Gastroesophageal sphincter (tissue), 2 donors: ENCODE measurements around the gene FOXQ1.

Source experiments
- EP300 ChIP-seq: sonication (generic); formaldehyde crosslinking; IDR thresholded peaks from one replicate; pipeline ENCODE4 v1.6.1; 2017; ENCODE audit warnings: antibody characterized with exemption, mild to moderate bottlenecking
- POLR2A ChIP-seq, 2 donors: fragments of 450-650 bp; IDR thresholded peaks; one replicate each; pipeline ENCODE4 v1.6.1; 2017; ENCODE audit warnings: antibody characterized with exemption in 2 of 2, mild to moderate bottlenecking in 2 of 2, moderate library complexity in 1 of 2

DNA sequence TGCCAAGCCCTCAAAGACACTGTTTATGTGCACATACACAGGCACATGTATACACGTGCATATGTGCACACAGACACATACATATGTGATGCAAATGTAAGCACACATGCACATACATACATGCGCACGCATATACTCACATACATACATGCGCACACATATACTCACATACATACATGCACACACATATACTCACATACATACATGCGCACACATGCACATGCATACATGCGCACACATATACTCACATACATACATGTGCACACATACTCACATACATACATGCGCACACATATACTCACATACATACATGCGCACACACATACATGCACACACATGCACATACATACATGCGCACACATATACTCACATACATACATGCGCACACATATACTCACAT is 20.5 kb upstream of the FOXQ1 start:
- no peak for TF ChIP-seq EP300
- TF ChIP-seq POLR2A (IDR thresholded peaks at IDR 0.05) = no peak
